ENCODE data around the gene IGSF11.

The IGSF11 gene

GRCh38 chr3:118948146-118948545 lies 86.5 kb downstream of the IGSF11 start:
- no peak for DNase-seq (ENCODE audit: low read depth)

- no peak for DNase-seq (ENCODE audit: low read depth)
Measured at GRCh38 chr3:118946449-118946848, 88.2 kb downstream of the IGSF11 start.

GRCh38 chr3:118945834-118946233 lies 88.8 kb downstream of the IGSF11 start:
- no peak for DNase-seq (ENCODE audit: low read depth)

- no peak for DNase-seq (ENCODE audit: low read depth)
Measured at GRCh38 chr3:118943597-118943996, 91.0 kb downstream of the IGSF11 start.

- no peak for DNase-seq (ENCODE audit: low read depth)
Measured at GRCh38 chr3:118942671-118943070, 92.0 kb downstream of the IGSF11 start.

GRCh38 chr3:118942195-118942594 lies 92.5 kb downstream of the IGSF11 start:
- DNase-seq (ENCODE audit: low read depth): no peak

GRCh38 chr3:118941236-118941635 lies 93.4 kb downstream of the IGSF11 start:
- no peak for DNase-seq (ENCODE audit: low read depth)

GRCh38 chr3:118938183-118938961 lies 96.3 kb downstream of the IGSF11 start:
- no peak for DNase-seq (ENCODE audit: low read depth)

GRCh38 chr3:118936811-118937210 lies 97.8 kb downstream of the IGSF11 start:
- no peak for DNase-seq (ENCODE audit: low read depth)

- no peak for DNase-seq (ENCODE audit: low read depth)
Measured at GRCh38 chr3:118932822-118933558, 101.7 kb downstream of the IGSF11 start.

GRCh38 chr3:118931996-118932395 lies 102.7 kb downstream of the IGSF11 start:
- DNase-seq (ENCODE audit: low read depth): no peak

GRCh38 chr3:118927449-118927848 lies 107.2 kb downstream of the IGSF11 start:
- no peak for DNase-seq (ENCODE audit: low read depth)

GRCh38 chr3:118912188-118912587 lies 122.5 kb downstream of the IGSF11 start:
- no peak for DNase-seq (ENCODE audit: low read depth)

- no peak for DNase-seq (ENCODE audit: low read depth)
Measured at GRCh38 chr3:118910332-118910731, 124.3 kb downstream of the IGSF11 start.

GRCh38 chr3:118909763-118910162 lies 124.9 kb downstream of the IGSF11 start:
- no peak for DNase-seq (ENCODE audit: low read depth)

- no peak for DNase-seq (ENCODE audit: low read depth)
Measured at GRCh38 chr3:118907909-118908308, 126.7 kb downstream of the IGSF11 start.

GRCh38 chr3:118900737-118901525 lies 133.7 kb downstream of the IGSF11 start:
- no peak for DNase-seq (ENCODE audit: low read depth)

- no peak for DNase-seq (ENCODE audit: low read depth)
Measured at GRCh38 chr3:118890206-118890605, 144.4 kb downstream of the IGSF11 start.

- no peak for DNase-seq (ENCODE audit: low read depth)
Measured at GRCh38 chr3:118889691-118890090, 145.0 kb downstream of the IGSF11 start.

GRCh38 chr3:118886708-118887107 lies 147.9 kb downstream of the IGSF11 start:
- no peak for DNase-seq (ENCODE audit: low read depth)

GRCh38 chr3:118884748-118885206 lies 149.9 kb downstream of the IGSF11 start:
- DNase-seq (ENCODE audit: low read depth): peak; percentile 38

GRCh38 chr3:118882353-118882947 lies 152.2 kb downstream of the IGSF11 start:
- DNase-seq (ENCODE audit: low read depth): peak; percentile 5
